AG09319 (cell line): ENCODE results near the gene TDP1.

Experiments
- DNase-seq: peaks from one replicate; pipeline ENCODE4 v3.0.0-alpha.2; 2010; ENCODE audit warnings: low read depth; ENCODE audit errors: extremely low read depth
- CTCF ChIP-seq: IDR thresholded peaks from 2 replicates; pipeline ENCODE4 v1.5.1; 2011; ENCODE audit warnings: low read depth, mild to moderate bottlenecking, inconsistent platforms, low read length, moderate library complexity

TDP1 gene

GRCh38 chr14:89941830-89942377, 13.8 kb upstream of the TDP1 start:
- no peak for TF ChIP-seq CTCF
- DNase-seq: no peak

GRCh38 chr14:89947344-89947743, 8.4 kb upstream of the TDP1 start:
- TF ChIP-seq CTCF: no peak
- no peak for DNase-seq

- DNase-seq: no peak
- no peak for TF ChIP-seq CTCF
Observed at GRCh38 chr14:89952576-89952975, 3.2 kb upstream of the TDP1 start.

GRCh38 chr14:89953602-89954001, 2.1 kb upstream of the TDP1 start:
- no peak for TF ChIP-seq CTCF
- DNase-seq: no peak

- TF ChIP-seq CTCF: no peak
- peak; percentile 95 for DNase-seq
Observed at GRCh38 chr14:89954070-89955021, 1.4 kb upstream of the TDP1 start, which contains the start of gene EFCAB11. Gene EFCAB11 (minus strand): TSS chr14:89954730. CDS start chr14:89954660, 70 bp downstream.

GRCh38 chr14:89955022-89955744, 544 bp upstream of the TDP1 start:
- no peak for TF ChIP-seq CTCF
- DNase-seq: no peak

- no peak for DNase-seq
- no peak for TF ChIP-seq CTCF
Observed at GRCh38 chr14:89956661-89957009, 908 bp downstream of the TDP1 start.
